ENCODE results near the gene ARAP3. TPM values are rescaled to one million over a fixed set of nuclear protein-coding genes. Genes with fewer than 3 reads are reported as not detected.
"Not testable (repeated sequence)": the region's sequence is repeated elsewhere in the genome, so short reads cannot be mapped to it uniquely, and the experiment has no call there.

ARAP3 gene
- total and polyA plus RNA-seq, 2 experiments from 2014 or later: 18.4 to 33.2 TPM

GRCh38 chr5:141725891-141726290 lies 43.9 kb upstream of the ARAP3 start (continued):
- no peak for TF ChIP-seq ETS1 (IDR thresholded peaks at IDR 0.05)
- no peak for TF ChIP-seq POLR2AphosphoS5 (IDR thresholded peaks at IDR 0.05; ENCODE audit: low read depth)
- TF ChIP-seq CTCF (conservative IDR thresholded peaks at IDR 0.05; ENCODE audit: low read depth in 2 of 2): no peak
- TF ChIP-seq ZNF462 (CRISPR knock-in tag; IDR thresholded peaks at IDR 0.05): no peak

- not testable (repeated sequence) for H3K4me2 ChIP-seq; ATAC-seq; H3K27me3 ChIP-seq (ENCODE audit: insufficient read depth); DNase-seq (ENCODE audit: low spot score); H3K27ac Mint-ChIP-seq; H3K36me3 Mint-ChIP-seq (ENCODE audit: low read depth); H3K79me2 ChIP-seq (replicated peaks; ENCODE audit: insufficient read depth); H4K20me1 ChIP-seq (replicated peaks; ENCODE audit: insufficient read depth); H3K4me3 ChIP-seq; H3F3A ChIP-seq (replicated peaks; ENCODE audit: low read depth); H3K4me3 Mint-ChIP-seq; H2AFZ ChIP-seq; H3K9me2 ChIP-seq (ENCODE audit: insufficient read depth); H3K36me3 ChIP-seq (ENCODE audit: insufficient read depth); H3K27ac ChIP-seq (ENCODE audit: low read depth); H3K9me3 Mint-ChIP-seq
- peaks cover 23% of the 10 kb centered on the region for H3K4me1 ChIP-seq (ENCODE audit: insufficient read depth)
- peaks cover 24% of the 10 kb centered on the region for H3K4me1 Mint-ChIP-seq
- peaks cover 16% of the 10 kb centered on the region for H3K27me3 Mint-ChIP-seq (ENCODE audit: insufficient read depth, low read depth, poor library complexity)
These were observed 43.1 kb upstream of the ARAP3 start for GRCh38 chr5:141725174-141725573.
